Epithelial cell of esophagus (primary cell): ENCODE results near the gene PRKAR1A.

ENCODE experiments used
- DNase-seq: peaks from one replicate; pipeline ENCODE4 v3.0.0; 2010; ENCODE audit warnings: low read depth
- H3K4me3 ChIP-seq: 2 replicates; pipeline ENCODE4 v1.5.1; 2011; ENCODE audit warnings: mild to moderate bottlenecking, low read length, control low read depth
- CTCF ChIP-seq: IDR thresholded peaks from 2 replicates; pipeline ENCODE4 v1.5.1; 2011; ENCODE audit warnings: low read depth, mild to moderate bottlenecking, low read length, control low read depth, inconsistent platforms; ENCODE audit not compliant: insufficient read depth; ENCODE audit errors: missing control alignments

PRKAR1A gene

DNA sequence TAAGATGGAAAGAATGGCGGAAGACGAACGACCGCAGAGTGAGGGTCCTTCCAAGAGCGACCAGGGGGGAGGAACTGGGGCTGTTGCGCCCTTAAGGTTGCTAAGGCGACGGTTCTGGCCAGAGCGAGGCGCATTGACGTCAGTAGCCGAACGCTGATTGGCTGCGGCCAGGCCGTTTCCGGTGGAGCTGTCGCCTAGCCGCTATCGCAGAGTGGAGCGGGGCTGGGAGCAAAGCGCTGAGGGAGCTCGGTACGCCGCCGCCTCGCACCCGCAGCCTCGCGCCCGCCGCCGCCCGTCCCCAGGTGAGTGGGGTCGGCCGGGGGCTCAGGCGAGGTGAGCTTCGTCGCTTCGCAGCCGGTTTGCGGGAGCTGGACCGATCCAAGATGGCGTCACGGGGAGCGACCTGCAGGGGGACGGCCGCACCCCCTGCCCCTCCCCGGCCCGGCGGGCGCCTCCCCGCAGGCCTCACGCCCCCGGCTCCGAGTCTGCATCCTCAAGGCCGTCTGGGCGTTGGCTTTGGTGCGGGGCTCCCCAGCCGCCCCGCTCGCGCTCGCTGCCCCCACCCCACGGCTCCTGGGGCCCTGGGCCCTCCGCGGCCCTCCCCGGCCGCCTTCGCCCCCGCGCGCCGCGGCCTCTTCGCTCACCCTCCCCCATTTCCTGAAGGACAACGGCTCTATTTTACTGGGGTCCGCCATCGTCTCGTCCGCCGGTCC lies at the start of gene PRKAR1A:
Gene PRKAR1A, plus strand, starts transcription at position 184 of the 713 bp plus-strand sequence. CDS start 2,970 bp downstream, outside the sequence.
- no peak for TF ChIP-seq CTCF
- peak within 1 kb of the TSS; percentile 93 for H3K4me3 ChIP-seq
- DNase-seq, result peak; percentile 93

- no peak for TF ChIP-seq CTCF
- no peak for DNase-seq
- no peak overlapping the region for H3K4me3 ChIP-seq
Measured at GRCh38 chr17:68463211-68464019, 48.8 kb upstream of the PRKAR1A start.

- no peak for TF ChIP-seq CTCF
- H3K4me3 ChIP-seq, result no peak overlapping the region
- no peak for DNase-seq
Measured at GRCh38 chr17:68468334-68468733, 43.9 kb upstream of the PRKAR1A start.

DNA sequence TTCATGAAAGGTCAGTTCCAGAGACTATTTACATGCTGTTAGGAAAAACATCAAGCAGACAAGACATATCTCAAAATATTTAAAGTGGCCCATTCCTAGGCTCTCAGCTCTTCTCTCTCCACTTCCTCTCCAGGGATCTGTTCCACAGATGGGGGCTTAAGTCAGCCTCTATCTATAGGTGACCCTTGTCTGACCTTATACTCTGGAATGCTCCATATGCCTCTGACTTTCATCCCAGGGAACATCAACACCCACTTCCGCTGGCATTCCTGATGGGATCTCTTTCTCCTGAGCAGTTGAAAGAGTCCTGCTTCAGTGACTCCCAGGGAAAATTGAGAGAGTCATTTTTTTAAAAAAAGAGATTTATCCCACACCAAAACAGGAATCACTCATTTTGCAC lies 43.4 kb upstream of the PRKAR1A start:
- no peak for TF ChIP-seq CTCF
- no peak overlapping the region for H3K4me3 ChIP-seq
- DNase-seq, result no peak

DNA sequence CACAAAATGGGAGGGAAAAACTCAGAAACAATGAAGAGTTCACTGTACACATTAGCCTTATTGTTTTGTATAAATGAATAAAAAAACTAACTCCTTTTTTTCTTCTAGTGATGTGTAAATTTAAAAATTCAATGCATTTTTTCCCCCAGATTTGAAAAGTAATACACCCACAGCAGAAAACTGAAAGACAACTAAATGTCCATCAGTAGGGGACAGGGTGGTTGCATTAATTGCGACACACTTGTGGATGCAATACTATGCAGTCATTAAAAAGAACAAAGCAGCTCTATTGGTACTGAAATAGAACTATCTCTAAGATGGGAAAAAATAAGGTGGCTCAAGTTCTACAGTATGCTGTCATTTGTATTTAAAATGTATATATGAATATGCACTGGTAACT lies 41.3 kb upstream of the PRKAR1A start:
- DNase-seq, result no peak
- no peak for TF ChIP-seq CTCF
- H3K4me3 ChIP-seq, result no peak overlapping the region

- no peak overlapping the region for H3K4me3 ChIP-seq
- no peak for DNase-seq
- TF ChIP-seq CTCF, result no peak
Measured at GRCh38 chr17:68480885-68481284, 31.3 kb upstream of the PRKAR1A start.
